Effector memory CD4-positive, alpha-beta T cell (primary cell): ENCODE measurements around the gene PCBP2.
"Not testable (repeated sequence)": the region's sequence is repeated elsewhere in the genome, so short reads cannot be mapped to it uniquely, and the experiment has no call there.

Experiments
- DNase-seq, 3 donors: peaks; one replicate each; pipeline ENCODE4 v3.0.0-alpha.2; 2020
- H3K27ac ChIP-seq: 2 replicates; pipeline ENCODE4 v1.7.0; 2013; ENCODE audit warnings: mild to moderate bottlenecking, low read length, moderate library complexity; ENCODE audit not compliant: insufficient read depth, poor library complexity, severe bottlenecking
- H3K27me3 ChIP-seq: replicated peaks from 2 replicates; pipeline ENCODE4 v1.7.0; 2013; ENCODE audit warnings: mild to moderate bottlenecking, low read length; ENCODE audit not compliant: insufficient read depth, control insufficient read depth, poor library complexity, severe bottlenecking
- H3K36me3 ChIP-seq: 2 replicates; pipeline ENCODE4 v1.7.0; 2013; ENCODE audit warnings: mild to moderate bottlenecking, low read length, moderate library complexity; ENCODE audit not compliant: control insufficient read depth, insufficient read depth
- H3K4me1 ChIP-seq: 2 replicates; pipeline ENCODE4 v1.7.0; 2013; ENCODE audit warnings: low read length, mild to moderate bottlenecking; ENCODE audit not compliant: control insufficient read depth, insufficient read depth, poor library complexity, severe bottlenecking
- H3K4me3 ChIP-seq: 2 replicates; pipeline ENCODE4 v1.7.0; 2013; ENCODE audit warnings: low read length, low read depth, mild to moderate bottlenecking; ENCODE audit not compliant: insufficient read depth, poor library complexity, severe bottlenecking
- H3K9me3 ChIP-seq: 2 replicates; pipeline ENCODE4 v1.7.0; 2013; ENCODE audit warnings: mild to moderate bottlenecking, low read length, moderate library complexity; ENCODE audit not compliant: control insufficient read depth

Gene PCBP2

DNA sequence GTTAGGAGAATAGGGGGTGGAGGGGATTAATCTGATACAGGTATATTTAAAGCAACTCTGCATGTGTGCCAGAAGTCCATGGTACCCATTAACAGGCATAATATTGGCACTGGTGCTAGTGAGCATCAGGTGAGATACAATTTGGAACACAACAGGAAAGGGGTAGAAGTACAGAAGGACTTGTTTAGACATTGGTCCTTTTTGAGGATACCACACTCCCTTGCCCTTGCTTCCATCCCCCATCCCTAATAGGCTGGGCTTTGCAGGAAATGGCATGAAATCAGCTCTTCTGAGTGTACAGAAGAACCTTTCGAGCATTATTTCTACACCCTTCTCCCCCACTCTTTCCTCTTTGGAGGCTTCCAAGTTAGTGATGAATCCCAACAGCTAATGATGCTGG lies 16.4 kb downstream of the PCBP2 start:
- Histone ChIP-seq H3K4me1 (peaks cover under 1% of the 10 kb centered on the region), H3K4me3 (no peak overlapping the region), H3K9me3 (no peaks in the 10 kb centered on the region), H3K27me3 (no peaks in the 10 kb centered on the region), H3K27ac (no peak overlapping the region), H3K36me3 (peaks cover 95% of the 10 kb centered on the region)
- DNase-seq, result no peak

DNA sequence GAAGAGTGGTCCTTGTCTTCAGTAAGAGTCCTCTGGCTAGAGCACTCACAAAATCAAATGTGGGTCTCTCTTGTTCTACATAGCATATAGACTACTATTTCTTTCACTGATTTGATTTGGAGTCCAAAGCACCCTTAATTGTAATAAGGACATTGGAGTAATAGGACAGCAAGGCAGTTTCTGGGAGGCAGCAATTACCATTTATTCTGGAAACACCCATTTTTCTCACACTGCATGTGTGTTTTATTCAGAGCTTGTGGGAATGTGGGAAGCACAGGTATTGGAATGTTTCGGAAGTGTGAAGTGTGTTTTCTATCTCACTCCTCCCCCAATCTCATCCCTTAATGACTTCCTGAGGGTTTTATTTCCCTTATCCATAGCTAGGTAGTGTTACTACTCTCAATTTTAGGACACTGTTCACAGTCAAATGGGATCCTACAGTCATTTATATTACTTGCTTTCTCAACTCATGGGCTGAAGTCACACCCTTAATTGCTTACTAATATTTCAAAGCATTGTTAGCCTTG lies 20.2 kb downstream of the PCBP2 start:
- Histone ChIP-seq H3K9me3 (no peaks in the 10 kb centered on the region), H3K4me1 (peaks cover 12% of the 10 kb centered on the region), H3K4me3 (no peak overlapping the region), H3K36me3 (peaks cover 95% of the 10 kb centered on the region), H3K27ac (no peak overlapping the region), H3K27me3 (no peaks in the 10 kb centered on the region)
- DNase-seq, result no peak

DNA sequence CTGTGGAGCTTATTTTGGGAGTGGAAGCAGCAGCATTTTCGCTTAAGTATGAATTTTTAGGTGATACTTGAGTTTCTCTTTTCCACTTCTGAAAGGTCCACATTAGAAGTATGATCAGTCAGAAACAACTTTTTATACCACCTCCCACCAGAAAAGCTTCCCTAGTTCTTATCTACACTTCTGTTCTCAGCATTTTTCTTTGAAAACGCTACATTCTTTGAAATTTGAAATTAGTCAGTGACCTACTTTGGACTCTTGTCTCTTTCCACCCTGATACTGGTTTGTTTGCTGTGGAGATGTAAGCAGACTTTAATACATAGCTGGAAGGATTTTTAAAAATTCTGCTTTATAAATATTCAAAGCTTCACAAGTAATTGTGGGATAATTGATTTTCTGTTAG lies 22.2 kb downstream of the PCBP2 start:
- Histone ChIP-seq H3K4me1 (peaks cover 12% of the 10 kb centered on the region), H3K36me3 (peaks cover 90% of the 10 kb centered on the region), H3K9me3 (no peaks in the 10 kb centered on the region), H3K27ac (peak overlapping the region; percentile 34), H3K4me3 (no peak overlapping the region), H3K27me3 (no peaks in the 10 kb centered on the region)
- DNase-seq, result no peak

DNA sequence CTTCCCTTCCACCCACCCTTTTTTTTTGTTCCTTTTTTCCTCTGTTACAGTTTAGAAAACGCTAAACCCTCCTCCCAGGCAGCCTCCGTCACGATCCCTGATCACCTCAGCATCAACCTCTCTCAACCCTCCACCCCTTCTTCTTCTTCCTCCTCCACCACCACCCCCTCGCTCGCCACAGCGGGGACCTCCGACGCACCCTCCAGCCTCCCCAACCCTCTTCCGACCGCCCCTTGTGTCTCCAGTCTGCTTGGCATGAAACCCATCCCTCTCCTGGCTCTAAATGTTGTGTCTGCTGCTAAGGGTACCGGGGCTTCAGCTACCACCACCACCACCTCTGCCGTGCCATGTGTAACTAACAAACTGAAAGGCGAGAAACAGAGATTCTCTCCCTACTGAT lies 22.9 kb downstream of the PCBP2 start:
- H3K36me3 ChIP-seq, result peaks cover 90% of the 10 kb centered on the region
- no peaks in the 10 kb centered on the region for H3K9me3 ChIP-seq
- peak overlapping the region; percentile 34 for H3K27ac ChIP-seq
- DNase-seq, result no peak
- H3K4me1 ChIP-seq, result peaks cover 12% of the 10 kb centered on the region
- no peaks in the 10 kb centered on the region for H3K27me3 ChIP-seq
- H3K4me3 ChIP-seq, result no peak overlapping the region

DNA sequence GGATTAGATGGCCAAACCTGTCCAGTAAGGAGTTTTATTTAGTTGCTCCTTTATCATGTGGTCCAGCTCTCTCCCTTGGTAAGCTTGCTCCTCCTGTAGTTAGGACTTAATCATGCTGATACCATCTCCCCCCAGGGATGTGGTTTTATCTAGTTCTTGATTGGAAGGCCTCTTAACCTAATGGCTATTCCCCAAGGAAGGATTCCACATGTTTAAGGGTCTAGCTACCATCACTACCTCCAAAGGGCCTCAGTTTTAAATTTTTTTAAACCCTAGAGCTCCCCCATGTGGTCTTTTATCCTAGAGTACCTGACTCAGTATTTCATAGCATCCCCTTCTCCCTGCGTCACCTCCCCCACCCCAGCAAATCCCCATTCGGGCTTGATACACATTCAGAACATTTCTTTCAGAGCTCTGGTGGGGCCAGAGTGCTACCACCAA lies 24.9 kb downstream of the PCBP2 start:
- no peak for DNase-seq
- H3K27ac ChIP-seq, result no peak overlapping the region
- no peaks in the 10 kb centered on the region for H3K27me3 ChIP-seq
- peaks cover 89% of the 10 kb centered on the region for H3K36me3 ChIP-seq
- H3K4me3 ChIP-seq, result no peak overlapping the region
- no peaks in the 10 kb centered on the region for H3K9me3 ChIP-seq
- peaks cover 12% of the 10 kb centered on the region for H3K4me1 ChIP-seq

DNA sequence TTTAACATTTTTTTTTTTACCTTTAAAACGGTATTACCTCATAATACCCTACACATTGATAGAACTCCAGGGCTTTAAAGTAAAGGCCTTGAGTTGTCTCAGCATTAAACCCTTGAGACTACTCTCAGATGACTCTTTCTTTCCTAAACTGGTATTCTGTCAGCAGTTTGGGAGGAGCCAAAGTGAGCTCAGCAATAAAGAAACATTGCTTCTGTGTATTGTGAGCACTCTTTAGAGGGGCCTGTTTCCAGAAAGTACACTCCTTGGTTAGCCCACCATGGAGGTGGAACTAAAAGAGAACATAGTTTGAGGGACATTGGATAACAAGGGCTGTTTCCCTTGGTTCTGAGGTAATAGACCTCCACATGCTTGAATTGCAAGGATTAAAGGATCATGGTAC lies 27.0 kb downstream of the PCBP2 start:
- no peak overlapping the region for H3K4me3 ChIP-seq
- H3K27ac ChIP-seq, result no peak overlapping the region
- DNase-seq, result no peak
- H3K4me1 ChIP-seq, result peaks cover 5% of the 10 kb centered on the region
- H3K9me3 ChIP-seq, result no peaks in the 10 kb centered on the region
- peaks cover 91% of the 10 kb centered on the region for H3K36me3 ChIP-seq
- H3K27me3 ChIP-seq, result no peaks in the 10 kb centered on the region

DNA sequence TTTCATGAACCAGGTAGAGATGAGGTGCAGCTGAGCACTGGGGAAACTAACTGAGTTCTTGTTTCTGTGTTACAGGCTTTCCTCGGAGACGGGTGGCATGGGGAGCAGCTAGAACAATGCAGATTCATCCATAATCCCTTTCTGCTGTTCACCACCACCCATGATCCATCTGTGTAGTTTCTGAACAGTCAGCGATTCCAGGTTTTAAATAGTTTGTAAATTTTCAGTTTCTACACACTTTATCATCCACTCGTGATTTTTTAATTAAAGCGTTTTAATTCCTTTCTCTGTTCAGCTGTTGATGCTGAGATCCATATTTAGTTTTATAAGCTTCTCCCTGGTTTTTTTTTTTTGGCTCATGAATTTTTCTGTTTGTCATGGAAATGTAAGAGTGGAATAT lies 27.4 kb downstream of the PCBP2 start:
- Histone ChIP-seq H3K27me3 (no peaks in the 10 kb centered on the region), H3K36me3 (peaks cover 91% of the 10 kb centered on the region), H3K4me3 (no peak overlapping the region), H3K4me1 (peaks cover 5% of the 10 kb centered on the region), H3K27ac (no peak overlapping the region), H3K9me3 (no peaks in the 10 kb centered on the region)
- DNase-seq, result no peak

DNA sequence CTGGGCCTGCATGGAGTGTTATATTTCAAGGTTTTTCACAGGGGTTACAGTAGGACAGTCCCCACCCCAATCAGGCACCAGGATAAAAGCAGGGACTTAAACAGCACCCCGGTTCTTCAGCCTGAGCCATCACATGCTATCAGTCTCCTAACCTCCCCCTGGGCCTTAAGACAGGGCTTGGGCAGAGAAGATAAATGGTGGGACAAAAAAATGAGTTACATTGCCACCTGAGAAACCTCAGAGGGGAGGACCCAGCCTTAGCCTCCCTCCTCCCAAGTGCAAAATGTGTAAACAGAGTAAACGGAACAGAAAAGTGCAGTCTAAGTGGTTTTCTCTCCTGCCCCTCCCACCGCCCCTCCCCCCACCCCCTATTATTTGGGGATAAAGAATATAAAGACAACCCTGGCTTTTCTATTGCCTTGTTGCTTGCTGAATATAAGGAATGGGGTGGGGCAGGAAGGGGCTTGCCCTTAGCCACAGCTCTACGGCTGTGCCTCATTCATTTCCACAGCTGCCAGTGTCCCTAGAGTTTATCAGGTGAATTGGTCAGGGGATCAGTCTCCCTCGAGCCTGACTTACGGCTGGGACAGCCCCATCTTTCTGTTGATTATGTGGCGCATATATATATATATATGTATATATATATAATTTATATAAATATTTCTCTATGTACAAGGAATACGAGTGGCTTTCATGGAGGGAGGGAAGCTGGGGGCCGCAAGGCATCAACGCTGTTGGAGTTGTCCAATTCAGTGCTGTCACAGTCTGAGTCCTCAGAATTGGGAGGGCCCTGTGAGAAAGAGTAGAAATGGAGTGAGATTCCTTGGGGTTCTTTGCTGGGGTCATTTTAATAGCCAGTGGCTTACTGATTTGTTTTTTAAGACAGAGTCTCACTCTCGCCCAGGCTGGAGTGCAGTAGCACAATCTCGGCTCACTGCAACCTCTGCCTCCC lies 28.9 kb downstream of the PCBP2 start:
- H3K27me3 ChIP-seq, result no peaks in the 10 kb centered on the region
- no peaks in the 10 kb centered on the region for H3K9me3 ChIP-seq
- DNase-seq, result no peak
- no peak overlapping the region for H3K27ac ChIP-seq
- no peak overlapping the region for H3K4me3 ChIP-seq
- peaks cover 87% of the 10 kb centered on the region for H3K36me3 ChIP-seq
- no peaks in the 10 kb centered on the region for H3K4me1 ChIP-seq

DNA sequence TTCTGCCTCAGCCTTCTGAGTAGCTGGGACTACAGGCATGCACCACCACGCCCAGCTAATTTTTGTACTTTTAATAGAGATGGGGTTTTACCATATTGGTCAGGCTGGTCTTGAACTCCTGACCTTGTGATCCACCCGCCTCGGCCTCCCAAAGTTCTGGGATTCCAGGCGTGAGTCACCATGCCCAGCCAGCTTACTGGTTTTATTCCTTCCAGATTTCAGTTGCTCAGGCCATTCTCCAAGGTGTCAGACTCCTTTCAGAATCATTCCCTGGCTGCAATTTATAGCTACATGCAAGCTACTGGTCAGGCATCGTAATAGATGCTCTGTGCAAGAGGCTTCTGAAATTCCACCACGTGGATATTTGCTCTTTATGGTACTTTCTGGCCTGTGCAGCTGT lies 29.6 kb downstream of the PCBP2 start:
- H3K27ac ChIP-seq, H3K4me3 ChIP-seq, H3K9me3 ChIP-seq, H3K27me3 ChIP-seq, H3K4me1 ChIP-seq, DNase-seq: not testable (repeated sequence)
- peaks cover 80% of the 10 kb centered on the region for H3K36me3 ChIP-seq

DNA sequence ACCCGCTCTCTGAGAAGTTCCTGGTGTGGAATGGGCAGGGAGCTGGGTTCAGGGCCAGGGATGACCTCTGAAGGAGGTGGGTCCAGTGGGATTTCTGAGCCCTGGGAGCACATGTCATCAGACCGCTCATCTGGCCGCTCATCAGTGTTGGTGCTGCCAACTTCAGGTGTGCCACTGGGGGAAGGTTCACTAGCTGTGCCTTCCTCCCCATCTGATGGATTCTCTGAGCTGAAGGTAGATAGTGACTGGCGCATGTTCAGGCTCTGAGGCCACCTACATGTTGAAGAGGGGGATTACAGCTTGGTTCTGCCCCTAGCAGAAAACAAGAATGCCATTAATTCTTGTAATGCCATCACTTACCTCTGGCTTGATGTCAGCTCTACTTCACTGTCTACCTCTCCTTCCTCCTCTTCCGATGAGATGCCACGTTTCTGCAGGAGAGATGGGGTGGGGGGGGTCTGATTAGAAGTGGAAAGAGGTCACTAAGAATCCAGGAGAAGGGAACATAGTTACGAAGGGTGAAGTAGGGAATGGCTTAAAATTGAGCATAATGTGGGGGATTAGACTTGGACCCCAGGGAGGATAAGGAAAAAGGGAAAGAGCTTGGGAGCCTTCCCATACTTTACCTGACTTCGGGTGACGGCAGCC lies 30.2 kb downstream of the PCBP2 start:
- no peak overlapping the region for H3K4me3 ChIP-seq
- H3K9me3 ChIP-seq, result no peaks in the 10 kb centered on the region
- no peaks in the 10 kb centered on the region for H3K4me1 ChIP-seq
- H3K36me3 ChIP-seq, result peaks cover 74% of the 10 kb centered on the region
- no peak for DNase-seq
- no peak overlapping the region for H3K27ac ChIP-seq
- H3K27me3 ChIP-seq, result no peaks in the 10 kb centered on the region
